NCI-H748 (cell line): ENCODE measurements around the gene ZFPM1.
A peak's percentile ranks its signal among the peaks of the same experiment; 100 is the strongest.

Experiments
- DNase-seq: peaks from one replicate; lab custom pipeline; 2025; ENCODE audit not compliant: unreplicated experiment; lab: John Stamatoyannopoulos, UW

The ZFPM1 gene

DNA sequence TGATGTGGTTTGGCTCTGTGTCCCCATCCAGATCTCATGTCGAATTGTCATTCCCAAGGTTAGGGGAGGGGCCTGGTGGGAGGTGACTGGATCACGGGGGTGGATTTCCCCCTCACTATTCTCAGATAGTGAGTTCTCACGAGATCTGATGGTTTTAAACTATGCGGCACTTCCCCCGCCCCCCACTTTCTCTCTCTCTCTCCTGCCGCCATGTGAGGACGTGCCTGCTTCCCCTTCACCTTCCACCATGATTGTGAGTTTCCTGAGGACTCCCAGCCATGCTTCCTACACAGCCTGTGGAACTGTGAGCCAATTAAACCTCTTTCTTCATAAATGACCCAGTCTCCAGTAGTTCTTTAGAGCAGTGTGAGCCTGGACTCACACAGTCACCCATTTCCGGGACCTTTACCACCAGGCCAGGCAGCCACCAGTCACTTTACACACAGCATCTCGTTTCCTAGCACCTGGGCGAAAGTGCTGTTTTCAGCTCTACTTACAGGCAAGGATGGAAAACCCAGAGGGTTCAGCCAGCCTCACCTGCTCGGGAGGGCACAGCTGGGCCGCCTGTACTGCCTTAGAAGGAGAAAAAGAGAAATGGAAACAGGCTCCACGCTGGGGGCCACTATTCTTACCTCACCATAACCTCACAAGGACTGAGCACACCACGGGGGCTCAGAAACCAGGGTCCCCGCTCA is 103.4 kb downstream of the ZFPM1 start:
- DNase-seq: no peak

DNA sequence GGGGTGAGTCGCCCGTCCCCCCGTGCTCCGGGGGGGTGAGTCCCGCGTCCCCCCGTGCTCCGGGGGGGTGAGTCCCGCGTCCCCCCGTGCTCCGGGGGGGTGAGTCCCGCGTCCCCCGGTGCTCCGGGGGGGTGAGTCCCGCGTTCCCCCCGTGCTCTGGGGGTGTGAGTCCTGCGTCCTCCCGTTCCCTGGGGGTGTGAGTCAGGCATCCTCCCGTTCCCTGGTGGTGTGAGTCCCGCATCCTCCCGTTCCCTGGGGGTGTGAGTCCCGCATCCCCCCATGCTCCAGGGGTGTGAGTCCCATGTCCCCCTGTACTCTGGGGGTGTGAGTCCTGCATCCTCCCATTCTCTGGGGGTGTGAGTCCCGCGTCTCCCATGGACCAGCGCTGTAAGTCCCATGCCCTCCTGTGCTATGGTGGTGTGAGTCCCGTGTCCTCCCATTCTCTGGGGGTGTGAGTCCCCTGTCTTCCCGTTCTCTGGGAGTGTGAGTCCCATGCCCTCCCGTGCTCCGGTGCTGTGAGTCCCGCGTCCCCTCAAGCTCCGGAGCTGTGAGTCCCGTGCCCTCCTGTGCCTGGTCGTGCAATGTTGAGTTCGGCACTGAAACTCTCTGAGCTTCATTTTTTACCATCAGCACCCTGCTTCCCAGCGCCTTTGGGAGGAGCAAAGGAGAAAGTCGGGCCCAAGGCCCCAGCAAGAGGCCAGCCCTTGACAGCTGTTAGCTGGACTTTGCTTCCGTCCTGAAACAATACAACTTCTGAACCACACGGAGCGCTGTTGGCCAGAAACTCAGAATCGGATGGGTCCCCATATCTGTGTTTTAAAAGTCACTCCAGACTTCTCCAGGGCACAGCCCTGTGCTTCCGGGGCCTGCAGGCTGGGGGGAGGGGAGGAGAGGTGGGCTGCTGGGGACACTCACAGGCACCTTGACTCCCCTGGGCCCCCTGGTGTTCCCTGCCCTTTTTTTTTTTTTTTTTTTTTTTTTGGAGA is 105.7 kb downstream of the ZFPM1 start:
- peak; percentile 78 for DNase-seq

DNA sequence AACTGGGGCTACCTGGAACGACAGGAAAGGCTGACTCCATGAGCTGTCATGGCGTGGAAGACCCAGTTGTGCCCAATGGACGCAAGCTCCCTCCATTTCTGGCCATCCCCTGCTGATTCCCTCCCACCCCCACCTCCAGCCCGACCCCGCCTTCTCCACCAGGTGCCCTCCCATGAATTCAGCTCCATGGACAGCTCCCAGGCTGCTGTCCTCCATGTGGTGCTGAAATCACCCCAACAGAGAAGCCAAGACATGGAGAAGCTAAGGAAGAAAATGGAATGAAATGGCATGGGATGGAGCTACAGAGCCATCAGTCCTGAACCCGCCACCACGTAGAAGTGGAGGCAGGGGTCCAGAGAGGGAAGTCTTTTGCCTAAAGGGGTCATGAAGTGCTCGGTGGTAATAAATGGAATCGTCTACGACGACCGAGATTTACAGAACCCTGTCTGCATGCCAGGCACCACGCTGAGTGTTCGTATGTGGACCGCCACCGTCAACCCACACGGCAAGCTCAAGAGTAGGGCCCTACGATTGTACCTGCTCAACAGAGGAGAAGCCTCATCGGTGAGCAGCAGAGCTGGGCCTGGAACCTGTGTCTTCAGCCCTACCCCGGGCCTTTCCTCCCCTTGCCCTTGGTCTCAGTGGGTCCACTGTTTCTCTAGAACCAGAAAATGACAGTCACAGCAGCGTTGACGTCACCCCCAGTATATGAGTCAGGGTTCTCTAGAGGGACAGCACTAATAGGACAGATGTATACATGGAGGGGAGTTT is 107.8 kb downstream of the ZFPM1 start:
- no peak for DNase-seq

- peak; percentile 43 for DNase-seq
Measured at GRCh38 chr16:88561485-88562359, 108.6 kb downstream of the ZFPM1 start.

GRCh38 chr16:88566158-88566557 is 113.1 kb downstream of the ZFPM1 start:
- no peak for DNase-seq

GRCh38 chr16:88568710-88569613 is 115.9 kb downstream of the ZFPM1 start:
- DNase-seq: no peak

DNA sequence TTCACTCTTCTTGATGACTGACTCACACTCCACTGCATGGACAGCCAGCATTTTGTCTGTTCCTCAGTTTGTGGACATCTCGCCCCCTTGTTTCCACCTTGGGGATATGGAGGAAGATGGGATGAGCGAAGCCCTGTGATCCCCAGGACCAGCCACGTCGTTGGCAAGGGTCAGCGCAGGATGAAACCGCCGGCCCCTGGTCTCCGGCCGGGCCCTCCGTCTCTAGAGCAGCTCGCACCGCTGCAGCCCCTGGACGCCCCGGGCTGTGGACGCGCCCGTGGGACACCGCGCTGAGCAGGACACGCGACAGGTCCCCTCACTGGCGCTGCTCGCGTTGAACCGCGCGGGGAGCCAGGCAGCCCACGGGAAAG is 116.5 kb downstream of the ZFPM1 start:
- peak; percentile 33 for DNase-seq

GRCh38 chr16:88569985-88570690 is 117.1 kb downstream of the ZFPM1 start, which contains the start of gene ZC3H18:
ZC3H18 (plus strand) TSS chr16:88570403; CDS start chr16:88577124, 6,721 bp downstream.
- DNase-seq: peak; percentile 92

DNA sequence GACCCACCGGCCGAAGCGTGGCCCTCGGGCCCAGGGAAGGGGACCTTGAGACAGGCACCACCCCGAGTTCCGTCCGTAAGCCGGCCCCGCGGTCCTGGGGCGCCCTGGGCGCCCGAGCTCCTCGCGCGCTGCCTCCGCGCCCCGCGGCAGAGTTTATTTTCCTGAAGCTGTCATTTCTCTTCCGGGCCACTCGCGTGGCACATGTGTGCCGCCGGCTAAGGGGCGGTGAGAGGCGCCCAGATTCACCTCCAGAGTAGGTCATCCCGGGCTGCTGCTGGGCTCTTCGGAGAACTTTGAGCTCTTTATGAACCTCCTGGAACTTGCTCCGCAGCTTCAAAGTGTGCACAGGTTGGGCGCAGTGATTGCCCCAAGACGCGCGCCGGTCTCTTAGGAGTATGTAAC is 117.6 kb downstream of the ZFPM1 start:
- peak; percentile 16 for DNase-seq

GRCh38 chr16:88575251-88575650 is 122.2 kb downstream of the ZFPM1 start:
- DNase-seq: no peak

DNA sequence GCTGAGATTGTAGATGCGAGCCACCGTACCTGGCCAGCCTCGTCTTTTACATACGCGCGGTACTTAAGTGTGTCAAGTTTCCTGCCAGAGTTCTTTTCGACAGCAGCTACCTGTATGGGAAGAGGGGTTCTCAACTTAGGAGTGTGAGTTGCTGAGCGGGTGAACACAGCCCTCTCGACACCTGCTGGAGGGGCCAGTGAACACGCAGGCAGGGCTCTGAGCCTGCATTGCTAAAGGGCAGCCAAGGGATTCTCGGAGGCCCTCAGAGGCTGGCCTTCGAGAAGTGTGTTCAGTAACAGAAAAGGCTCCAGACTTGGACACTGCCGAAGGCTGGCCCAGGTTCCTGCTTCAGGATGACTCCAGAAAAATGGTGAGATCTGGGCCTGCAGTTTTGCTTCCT is 123.2 kb downstream of the ZFPM1 start:
- no peak for DNase-seq

DNA sequence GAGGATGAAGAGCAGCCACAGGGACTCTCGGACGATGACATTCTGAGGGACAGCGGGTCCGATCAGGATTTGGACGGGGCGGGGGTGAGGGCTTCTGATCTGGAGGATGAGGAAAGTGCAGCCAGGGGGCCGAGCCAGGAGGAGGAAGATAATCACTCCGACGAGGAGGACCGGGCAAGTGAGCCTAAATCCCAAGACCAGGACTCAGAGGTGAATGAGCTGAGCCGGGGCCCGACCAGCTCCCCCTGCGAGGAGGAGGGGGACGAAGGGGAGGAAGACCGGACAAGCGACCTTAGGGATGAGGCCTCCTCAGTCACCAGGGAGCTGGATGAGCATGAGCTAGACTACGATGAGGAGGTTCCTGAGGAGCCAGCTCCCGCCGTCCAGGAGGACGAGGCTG is 124.1 kb downstream of the ZFPM1 start:
- DNase-seq: no peak

GRCh38 chr16:88578446-88579313 is 125.6 kb downstream of the ZFPM1 start:
- DNase-seq: no peak

- no peak for DNase-seq
Measured at GRCh38 chr16:88580371-88580770, 127.3 kb downstream of the ZFPM1 start.

DNA sequence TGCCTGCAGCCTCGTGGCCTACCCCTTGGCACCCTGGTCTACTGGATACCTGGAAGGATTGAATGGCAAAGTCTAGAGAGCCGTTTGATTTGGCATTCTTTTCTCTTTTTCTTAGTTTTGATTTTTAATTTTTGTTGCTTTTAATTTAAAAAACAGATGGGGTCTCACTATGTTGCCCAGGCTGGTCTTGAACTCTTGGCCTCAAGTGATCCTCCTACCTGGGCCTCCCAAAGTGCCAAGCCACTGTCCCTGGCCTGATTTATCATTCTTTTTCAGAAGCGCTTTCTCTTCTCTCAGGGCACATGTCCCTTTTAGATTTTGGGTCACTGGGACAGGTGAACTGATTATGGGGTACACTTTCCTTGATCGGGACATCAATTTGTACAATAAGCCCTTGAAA is 128.0 kb downstream of the ZFPM1 start:
- no peak for DNase-seq

- DNase-seq: no peak
Measured at GRCh38 chr16:88582912-88583575, 130.0 kb downstream of the ZFPM1 start.

- no peak for DNase-seq
Measured at GRCh38 chr16:88584676-88585075, 131.6 kb downstream of the ZFPM1 start.
